IPS-18c (cell line): ENCODE data around the gene FAM107B.

Source experiments
- H3K4me3 ChIP-seq: 2 replicates; pipeline ENCODE4 v1.7.0; 2013; ENCODE audit warnings: low read depth, mild to moderate bottlenecking, low read length, moderate library complexity; ENCODE audit not compliant: insufficient read depth
- H3K9me3 ChIP-seq: one replicate; pipeline ENCODE4 v1.6.1; 2013; ENCODE audit warnings: mild to moderate bottlenecking, low read length, moderate library complexity; ENCODE audit not compliant: control insufficient read depth, insufficient read depth

FAM107B gene

DNA sequence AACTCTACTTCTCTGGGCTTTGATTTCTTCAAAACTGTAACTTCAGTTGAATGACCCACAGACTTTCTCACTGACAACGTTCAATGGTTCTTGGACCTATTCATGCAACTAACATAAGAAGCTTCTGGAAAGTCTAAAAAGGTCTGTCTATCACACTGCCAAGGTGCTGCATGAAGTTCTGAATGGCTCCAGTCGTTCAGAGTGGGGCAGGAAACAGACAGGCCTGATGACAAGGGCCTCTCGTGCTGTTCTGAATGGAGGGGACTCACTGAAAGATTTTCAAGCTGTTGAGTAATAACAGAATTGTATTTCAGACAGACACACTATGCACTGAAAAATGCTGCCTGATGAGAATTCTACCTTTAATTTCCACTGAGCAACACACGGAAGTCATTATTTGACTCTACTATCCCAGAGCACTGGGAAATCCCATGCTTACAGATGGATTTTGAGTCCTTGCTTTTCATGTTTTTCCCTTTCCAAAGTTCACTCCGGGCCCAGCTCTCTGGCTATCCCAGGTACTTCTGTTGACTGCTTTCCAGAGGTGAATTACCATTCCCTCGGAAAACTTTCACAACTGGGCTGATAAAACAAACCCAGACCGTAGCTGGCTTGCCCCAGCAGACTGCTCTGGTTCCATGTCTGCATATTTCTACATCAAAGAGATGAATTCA, 239.1 kb downstream of the FAM107B start:
- Histone ChIP-seq H3K4me3 (no peak overlapping the region), H3K9me3 (no peaks in the 10 kb centered on the region)

DNA sequence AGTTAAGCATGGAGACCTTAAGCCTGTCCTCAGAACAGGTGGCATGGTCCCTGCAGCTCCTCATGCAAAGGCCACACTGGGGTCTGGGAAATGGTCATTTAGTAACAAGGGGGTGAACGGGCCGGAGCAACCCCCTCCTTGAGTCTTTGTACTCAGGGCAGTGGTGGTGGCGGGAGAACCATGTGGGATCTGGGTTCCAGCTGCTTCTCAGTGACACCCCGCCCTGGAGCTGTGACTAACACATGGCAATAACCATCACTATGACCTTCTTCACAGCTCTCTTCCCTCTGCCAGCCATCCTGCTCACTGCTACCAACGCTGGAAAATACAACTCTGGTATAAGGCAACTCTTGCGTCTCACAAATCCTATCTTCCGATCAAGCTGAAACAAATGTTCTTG, 240.5 kb downstream of the FAM107B start:
- Histone ChIP-seq H3K9me3 (no peaks in the 10 kb centered on the region), H3K4me3 (no peak overlapping the region)

DNA sequence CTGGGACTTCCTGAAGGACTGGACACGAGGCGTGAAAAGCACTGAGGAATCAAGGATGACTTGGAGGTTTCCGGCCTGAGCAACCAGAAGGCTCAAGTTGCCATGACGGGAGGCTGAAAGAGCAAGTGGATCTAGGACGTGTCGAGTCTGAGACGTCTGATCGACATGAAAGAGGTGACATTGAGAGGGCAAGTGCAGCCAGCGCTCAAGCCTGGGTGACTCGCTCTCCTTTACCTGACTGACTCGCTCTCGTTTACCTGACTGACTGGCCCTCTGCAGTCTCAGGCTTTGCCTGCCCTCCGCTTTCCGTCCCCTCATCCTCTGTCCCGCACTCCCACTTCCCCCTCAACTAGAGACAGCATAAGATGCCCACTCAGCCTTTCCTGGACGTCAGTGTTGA, 241.4 kb downstream of the FAM107B start:
- no peak overlapping the region for H3K4me3 ChIP-seq
- H3K9me3 ChIP-seq, result no peaks in the 10 kb centered on the region

DNA sequence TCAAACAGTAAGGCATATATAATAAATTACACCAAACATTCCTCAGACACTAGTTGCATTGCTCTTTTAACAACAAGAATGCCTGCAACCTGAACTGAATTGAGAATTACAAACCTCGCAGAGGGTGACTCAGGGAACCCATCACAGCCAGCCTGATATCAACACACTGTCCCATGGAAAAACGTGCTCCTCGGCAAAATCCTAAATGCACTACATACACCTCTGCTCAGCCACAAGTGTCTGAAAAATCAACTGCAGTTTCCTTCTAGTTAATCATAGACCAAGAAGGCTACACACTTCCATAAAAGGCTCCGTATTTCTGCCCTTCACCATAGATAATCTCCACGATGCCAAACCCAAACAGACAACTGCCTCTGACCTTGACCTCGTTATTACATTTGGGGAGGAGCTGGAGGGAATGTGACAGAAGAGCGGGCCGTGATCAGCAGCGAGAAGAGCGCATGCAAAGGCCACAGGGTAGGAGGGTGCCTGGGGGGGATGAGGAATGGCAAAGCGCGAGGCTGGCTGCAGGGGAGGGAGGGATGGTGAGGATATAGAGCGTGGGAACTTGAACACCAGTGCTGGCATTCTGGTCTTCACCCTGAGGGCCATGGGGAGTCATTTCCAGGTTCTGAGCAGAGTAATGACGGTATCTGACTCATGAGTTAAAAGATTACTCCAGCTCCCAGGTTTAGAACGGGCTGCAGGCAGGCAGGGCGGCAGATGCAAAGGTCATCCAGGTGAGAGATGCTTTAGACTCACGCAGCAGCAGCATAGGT, 242.0 kb downstream of the FAM107B start:
- Histone ChIP-seq H3K9me3 (no peaks in the 10 kb centered on the region), H3K4me3 (no peak overlapping the region)

DNA sequence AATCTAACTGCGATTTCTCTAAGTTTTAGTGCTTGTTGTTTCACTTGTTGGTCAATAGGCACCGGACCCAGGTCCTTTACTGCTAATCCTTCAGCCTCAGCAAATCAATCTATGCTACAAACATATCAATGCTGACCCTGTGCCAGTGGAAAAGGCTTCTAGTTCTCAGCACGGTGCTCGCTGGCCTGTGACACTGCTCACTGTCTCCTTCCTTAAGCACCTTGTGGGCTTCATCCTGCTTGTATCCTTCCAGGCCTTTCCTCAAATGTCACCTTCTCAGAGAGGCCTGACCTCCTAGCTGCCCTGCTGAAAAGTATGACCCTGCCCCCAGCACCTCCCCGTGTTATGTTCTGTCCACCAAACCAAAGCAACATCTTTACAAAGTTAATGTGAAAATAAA, 242.7 kb downstream of the FAM107B start:
- H3K4me3 ChIP-seq, result no peak overlapping the region
- H3K9me3 ChIP-seq, result no peaks in the 10 kb centered on the region

DNA sequence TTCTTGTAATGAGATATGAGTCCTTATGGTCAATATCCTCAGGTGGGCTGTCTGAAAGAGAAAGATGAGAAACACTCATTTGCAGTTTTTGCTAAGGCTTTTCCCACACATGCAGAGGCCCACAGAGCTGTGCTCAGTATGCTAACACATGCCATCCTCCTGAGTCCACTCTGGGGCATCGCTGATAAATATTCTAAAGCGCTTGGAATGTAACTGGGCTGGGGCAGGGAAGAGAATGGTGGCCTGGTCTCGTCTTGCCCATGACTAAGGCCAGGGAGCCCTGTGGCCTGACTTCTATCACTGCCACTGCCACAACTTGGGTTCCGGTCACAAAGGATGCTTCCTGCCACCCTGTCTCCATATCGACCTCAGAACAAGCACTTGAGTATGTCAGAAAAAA, 244.2 kb downstream of the FAM107B start:
- Histone ChIP-seq H3K4me3 (no peak overlapping the region), H3K9me3 (no peaks in the 10 kb centered on the region)

DNA sequence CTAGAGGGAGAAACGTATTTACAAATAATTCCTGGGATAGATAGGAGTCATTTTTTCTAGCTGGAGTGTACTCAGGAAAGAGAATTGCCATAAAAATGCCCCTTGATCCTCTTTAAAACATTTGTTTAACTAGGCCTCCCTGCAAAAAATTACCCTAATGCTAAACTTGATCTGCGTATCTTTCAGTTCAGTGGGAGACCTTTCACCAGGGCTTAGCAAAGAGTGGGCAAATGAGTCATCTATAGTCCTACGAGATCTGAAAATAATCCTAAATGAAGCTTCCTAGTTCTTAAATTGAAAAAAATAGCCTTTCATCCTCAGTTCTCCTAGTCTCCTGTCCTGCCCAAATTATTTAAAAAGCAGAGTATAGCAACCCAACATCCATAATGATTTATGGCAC, 245.3 kb downstream of the FAM107B start:
- H3K4me3 ChIP-seq, result no peak overlapping the region
- H3K9me3 ChIP-seq, result no peaks in the 10 kb centered on the region

DNA sequence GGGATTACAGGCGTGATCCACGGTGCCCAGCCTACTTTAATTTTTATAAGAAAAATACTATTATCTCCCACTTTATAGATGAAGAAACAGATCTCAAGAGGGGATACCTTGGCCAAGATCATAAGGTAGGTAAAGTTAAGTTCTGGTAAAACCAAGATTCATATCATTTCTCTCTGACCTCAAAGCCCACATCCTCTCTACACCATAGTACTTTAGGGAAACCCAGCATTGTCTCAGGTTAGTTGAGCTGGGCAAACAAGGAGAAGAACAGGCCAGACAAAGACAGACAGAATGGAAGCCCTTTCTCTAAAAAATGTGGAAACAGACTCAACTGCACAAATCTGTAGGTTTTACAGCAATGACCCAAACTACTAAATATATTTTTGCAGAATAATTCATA, 246.2 kb downstream of the FAM107B start:
- Histone ChIP-seq H3K9me3 (no peaks in the 10 kb centered on the region), H3K4me3 (no peak overlapping the region)

DNA sequence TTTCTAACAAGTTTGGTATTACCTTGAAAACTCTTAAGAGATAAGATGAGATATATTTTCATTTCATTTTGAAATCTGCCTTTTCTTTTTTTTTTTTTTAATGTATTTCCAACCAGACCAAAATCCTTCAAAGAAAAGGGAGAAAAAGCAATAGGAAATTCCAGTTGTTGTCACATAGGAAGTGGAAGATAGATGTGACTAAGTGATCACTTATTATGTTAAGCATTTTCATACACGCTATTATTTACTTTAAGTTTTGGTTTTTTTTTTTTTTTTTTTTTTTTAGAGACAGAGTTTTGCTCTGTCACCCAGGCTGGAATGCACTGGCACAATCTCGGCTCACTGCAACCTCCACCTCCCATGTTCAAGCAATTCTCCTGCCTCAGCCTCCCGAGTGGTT, 246.8 kb downstream of the FAM107B start:
- H3K4me3 ChIP-seq, result no peak overlapping the region
- no peaks in the 10 kb centered on the region for H3K9me3 ChIP-seq

DNA sequence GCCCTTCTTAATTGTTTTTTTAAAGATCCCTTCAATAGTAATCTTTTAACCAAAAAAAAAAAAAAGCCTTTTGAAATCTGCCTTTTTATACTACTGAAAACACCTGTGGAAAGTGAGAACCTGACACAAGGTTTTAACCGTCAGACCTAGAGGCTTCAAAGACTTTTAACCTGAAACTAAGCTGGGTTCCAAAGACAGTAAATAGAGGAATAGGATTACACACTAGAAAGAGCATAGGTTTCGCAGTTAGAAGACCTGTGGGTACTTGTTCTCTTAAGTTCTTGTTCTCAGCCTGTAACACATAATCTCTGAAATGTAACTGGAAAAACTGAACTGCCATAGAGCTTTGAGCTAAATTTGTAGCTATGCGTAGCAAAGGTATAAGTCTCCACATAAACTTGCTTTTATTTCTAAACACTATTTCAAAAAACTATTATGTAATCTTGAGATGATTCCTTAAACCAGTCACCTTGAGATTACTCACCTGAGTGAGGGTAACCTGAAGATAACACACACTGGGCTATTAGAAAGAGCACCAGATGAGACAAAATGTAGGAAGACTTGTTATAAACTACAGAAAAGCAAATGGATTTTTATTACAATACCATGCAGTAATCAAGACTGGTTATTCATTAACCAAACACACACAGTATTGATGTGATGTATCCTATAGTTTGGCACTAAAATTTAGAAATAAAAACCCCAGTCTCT, 247.4 kb downstream of the FAM107B start:
- H3K4me3 ChIP-seq, result no peak overlapping the region
- no peaks in the 10 kb centered on the region for H3K9me3 ChIP-seq

DNA sequence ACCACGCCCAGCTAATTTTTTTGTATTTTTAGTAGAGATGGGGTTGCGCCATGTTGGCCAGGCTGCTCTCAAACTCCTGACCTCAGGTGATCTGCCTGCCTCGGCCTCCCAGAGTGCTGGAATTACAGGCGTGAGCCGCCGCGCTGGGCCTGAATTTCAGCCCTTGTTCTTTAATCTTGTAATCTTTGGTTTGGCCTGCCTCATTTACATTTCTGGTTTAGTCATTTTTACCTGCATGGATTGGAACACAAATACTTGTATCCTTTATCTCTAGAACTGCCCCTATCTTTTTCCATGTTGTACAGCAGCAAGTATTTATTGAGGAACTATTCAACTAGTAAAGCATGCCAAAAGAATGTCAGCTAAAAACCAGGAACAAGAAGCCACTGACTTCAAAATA, 248.4 kb downstream of the FAM107B start:
- no peaks in the 10 kb centered on the region for H3K9me3 ChIP-seq
- no peak overlapping the region for H3K4me3 ChIP-seq

DNA sequence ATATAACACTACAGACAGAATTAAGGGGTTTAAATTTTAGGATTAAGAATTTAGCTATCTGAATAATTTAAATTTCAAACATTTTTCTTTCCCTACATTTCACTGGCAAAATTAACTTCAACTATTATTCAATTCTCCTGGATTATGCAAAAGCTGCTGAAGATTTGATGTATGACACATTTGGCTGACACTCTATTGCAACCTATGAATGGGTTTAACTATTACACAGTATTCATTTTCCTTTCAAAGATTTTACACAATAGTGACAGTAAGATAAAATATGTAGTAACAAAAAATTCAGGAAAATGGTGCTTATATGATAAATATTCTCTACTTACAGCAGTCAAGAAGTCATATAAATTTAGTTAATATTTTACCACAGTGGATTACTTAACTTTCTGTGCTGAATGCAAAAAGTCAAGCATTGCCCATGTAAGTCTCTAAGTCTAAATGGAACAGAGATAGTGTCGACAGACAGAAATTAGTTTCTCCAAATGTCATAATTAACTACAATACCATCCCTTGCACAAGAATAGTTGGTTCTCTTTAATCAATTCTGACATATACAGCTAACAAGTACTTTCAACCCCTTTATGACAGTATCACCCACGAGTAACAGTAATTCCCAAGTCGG, 249.9 kb downstream of the FAM107B start:
- Histone ChIP-seq H3K4me3 (no peak overlapping the region), H3K9me3 (no peaks in the 10 kb centered on the region)

DNA sequence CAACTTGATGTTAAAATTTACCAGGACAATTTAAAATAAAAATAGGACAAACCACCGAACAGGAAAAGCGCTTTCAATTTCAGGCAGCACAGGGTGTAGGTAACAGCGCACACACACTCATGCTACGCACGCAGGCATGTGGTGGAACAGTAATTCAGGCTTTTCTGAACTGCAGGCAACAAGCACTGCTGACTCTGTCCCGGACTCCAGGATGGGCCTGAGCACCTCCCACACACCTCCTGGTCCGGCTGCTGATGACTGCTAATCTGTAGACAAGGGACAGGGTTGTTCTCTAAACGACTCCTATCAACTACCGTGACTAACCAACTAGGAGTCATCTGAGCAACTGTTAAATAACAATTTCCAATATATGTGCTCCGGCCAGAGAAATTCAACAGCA, 251.4 kb downstream of the FAM107B start:
- no peaks in the 10 kb centered on the region for H3K9me3 ChIP-seq
- H3K4me3 ChIP-seq, result no peak overlapping the region

DNA sequence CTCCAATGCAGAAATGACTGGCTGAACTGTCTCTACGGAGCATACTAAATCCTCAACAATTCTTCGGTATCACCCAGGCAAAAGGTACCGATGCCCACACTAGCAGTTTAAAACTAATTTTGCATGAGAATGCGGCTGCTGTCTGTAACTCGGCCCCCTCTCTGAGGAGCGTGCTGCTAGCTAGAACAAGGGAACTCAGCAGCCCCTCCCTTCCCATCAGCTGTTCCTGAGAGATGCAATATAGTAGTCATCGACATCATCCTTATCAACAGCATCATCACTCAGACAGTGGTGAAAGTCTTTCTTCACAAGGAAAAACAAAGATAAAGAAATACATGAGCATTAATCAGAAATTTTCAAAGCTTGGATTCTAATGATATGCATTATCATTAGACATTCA, 254.9 kb downstream of the FAM107B start:
- Histone ChIP-seq H3K9me3 (no peaks in the 10 kb centered on the region), H3K4me3 (no peak overlapping the region)

DNA sequence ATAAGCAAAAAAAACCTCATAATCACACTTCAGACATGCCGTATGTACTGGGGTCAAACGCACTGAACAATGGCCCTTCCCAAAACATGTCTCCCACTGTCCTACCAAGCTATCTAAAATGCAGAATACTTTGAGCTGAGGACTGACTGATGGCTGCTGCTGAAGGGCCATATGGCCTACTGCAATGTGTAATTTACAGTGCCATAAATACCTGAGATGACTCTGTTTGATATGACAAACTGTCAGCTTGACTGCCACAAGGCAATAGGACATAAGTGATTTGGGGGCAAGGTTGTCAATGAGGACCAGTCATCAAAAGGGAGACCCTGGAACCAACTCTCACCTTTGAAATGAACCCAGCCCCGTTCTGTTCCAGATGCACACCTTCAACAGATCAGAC, 256.5 kb downstream of the FAM107B start:
- H3K4me3 ChIP-seq, result no peak overlapping the region
- no peaks in the 10 kb centered on the region for H3K9me3 ChIP-seq

DNA sequence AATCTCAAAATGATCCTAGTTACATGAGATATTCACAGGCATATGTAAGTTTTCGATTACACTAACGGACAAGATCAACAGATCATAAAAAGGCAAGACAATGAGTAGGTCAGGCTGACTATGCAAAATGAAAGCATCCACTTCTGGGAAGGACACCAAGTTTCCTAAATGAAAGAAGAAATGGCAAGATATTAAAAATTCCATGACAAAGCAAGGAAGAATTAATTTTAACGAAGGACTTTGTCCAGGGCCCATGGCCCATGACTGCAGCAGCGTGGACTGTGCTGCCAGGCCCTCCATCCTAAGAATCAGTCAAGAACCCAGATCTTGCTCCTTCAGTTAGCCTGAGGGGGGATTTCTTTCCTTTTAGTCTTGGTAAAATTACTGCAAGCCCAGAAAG, 261.6 kb downstream of the FAM107B start:
- Histone ChIP-seq H3K4me3 (no peak overlapping the region), H3K9me3 (no peaks in the 10 kb centered on the region)

DNA sequence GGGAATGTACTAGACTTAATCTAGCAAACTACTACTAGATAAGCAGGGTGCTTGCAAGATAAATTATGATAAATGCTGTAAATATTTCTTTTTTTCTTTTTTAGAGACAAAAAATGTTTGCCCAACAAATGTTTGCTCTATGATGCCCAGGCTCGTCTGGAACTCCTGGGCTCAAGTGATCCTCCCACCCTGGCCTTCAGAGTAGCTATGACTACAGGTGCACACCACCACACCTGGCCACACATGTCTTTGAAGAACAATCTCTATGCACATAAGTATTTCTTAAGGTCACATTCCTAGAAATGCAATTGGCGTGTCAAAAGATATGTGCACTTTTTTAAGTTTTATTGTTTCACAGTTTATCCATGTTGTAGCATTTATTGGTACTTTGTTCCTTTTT, 264.4 kb downstream of the FAM107B start:
- Histone ChIP-seq H3K9me3 (no peaks in the 10 kb centered on the region), H3K4me3 (no peak overlapping the region)

DNA sequence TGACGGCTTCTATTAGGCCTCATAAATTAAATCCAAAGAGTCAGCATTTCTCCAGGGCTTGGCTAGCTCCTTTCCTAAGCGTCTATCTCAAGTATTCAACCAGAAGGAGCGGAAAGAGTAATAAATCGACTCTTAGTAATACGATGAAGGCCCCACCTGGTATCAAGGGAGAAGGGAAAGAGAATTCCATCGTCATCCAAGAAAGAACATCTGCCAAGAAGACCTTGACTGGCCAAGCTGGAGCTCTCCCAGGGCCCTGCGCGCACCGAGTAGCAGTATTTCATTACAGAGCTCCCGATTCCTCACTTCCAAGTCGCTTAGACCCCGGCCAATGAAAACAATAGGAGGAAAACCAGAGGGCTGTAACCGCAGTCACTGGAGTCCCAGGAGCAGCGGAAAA, 266.0 kb downstream of the FAM107B start:
- no peaks in the 10 kb centered on the region for H3K9me3 ChIP-seq
- no peak overlapping the region for H3K4me3 ChIP-seq
